ENCODE data around the gene TFAP2C. TPM values are rescaled to one million over a fixed set of nuclear protein-coding genes. Genes with fewer than 3 reads are reported as not detected.

Gene TFAP2C
- total and polyA plus RNA-seq, 2 donors (not counting 3 experiments of a cell fraction or from before 2014, with no cell fraction given), result 0.06 TPM; not detected in 1

DNA sequence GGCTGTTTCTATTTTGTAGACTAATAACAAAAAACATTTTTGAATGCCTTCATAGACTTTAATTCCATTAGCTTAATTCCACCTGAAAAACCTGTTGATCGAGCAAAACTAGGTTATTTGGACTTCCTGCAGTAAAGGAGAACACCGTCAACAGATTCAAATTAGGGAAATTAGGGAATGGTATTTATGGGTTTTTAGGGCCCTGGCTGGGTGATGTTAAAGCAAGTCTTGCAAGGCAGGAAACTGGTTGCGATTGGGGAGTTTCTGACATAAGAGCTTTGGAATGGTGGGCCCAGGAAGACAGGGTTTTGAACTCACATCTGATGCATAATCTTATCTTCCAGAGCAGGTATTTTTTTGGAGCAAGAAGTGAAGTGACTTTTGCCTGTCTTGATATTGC lies 40.1 kb upstream of the TFAP2C start:
- Histone ChIP-seq H3K4me2 (ENCODE audit: insufficient read depth, low read length) (no peak overlapping the region), H3K27me3 (ENCODE audit: control insufficient read depth in 2 of 2, insufficient read depth in 2 of 2, low read length in 2 of 2) (no peaks in the 10 kb centered on the region), H3K9me3 (replicated peaks; ENCODE audit: control insufficient read depth, insufficient read depth, low read length) (no peaks in the 10 kb centered on the region), H3K36me3 (ENCODE audit: control insufficient read depth in 2 of 2, extremely low read depth in 1 of 2, insufficient read depth in 2 of 2, low read length in 2 of 2) (no peaks in the 10 kb centered on the region), H3K9ac (replicated peaks; ENCODE audit: extremely low read depth, insufficient read depth, low read length) (no peak overlapping the region), H3K9me1 (replicated peaks; ENCODE audit: control insufficient read depth, extremely low read depth, insufficient read depth, low read length) (no peaks in the 10 kb centered on the region), H4K20me1 (replicated peaks; ENCODE audit: control insufficient read depth, extremely low read depth, insufficient read depth, low read length) (no peaks in the 10 kb centered on the region), H3K79me2 (ENCODE audit: control insufficient read depth, insufficient read depth, low read length) (no peaks in the 10 kb centered on the region), H3K4me1 (ENCODE audit: control insufficient read depth, extremely low read depth, insufficient read depth, low read length) (no peaks in the 10 kb centered on the region), H3K4me3 (replicated peaks in 1 of 3; ENCODE audit: insufficient read depth in 1 of 3, low read depth in 1 of 3, low read length in 3 of 3) (no peak overlapping the region), H2AFZ (ENCODE audit: low read depth, low read length) (no peak overlapping the region), H3K27ac (ENCODE audit: insufficient read depth, low read depth, low read length) (no peak overlapping the region)
- BruUV-seq (replicated peaks), result no TSS peak
- FAIRE-seq (no peak), DNase-seq (ENCODE audit: low read depth, low spot score) (no peak)
- TF ChIP-seq EZH2 (IDR thresholded peaks at IDR 0.05; ENCODE audit: borderline replicate concordance, low read depth, low read length, severe bottlenecking) (no peak), FOS (IDR thresholded peaks at IDR 0.05; ENCODE audit: borderline replicate concordance, insufficient read depth, low read length) (no peak), GATA2 (IDR thresholded peaks at IDR 0.05; ENCODE audit: insufficient read depth, insufficient read length, low read depth, low read length) (no peak), JUN (IDR thresholded peaks at IDR 0.05; ENCODE audit: borderline replicate concordance, insufficient read depth, insufficient read length, low read depth) (no peak), CTCF (IDR thresholded peaks at IDR 0.05; ENCODE audit: extremely low read depth in 1 of 2, insufficient read depth in 1 of 2, low read depth in 1 of 2, low read length in 2 of 2) (no peak)
- TF ChIP-seq, protein P1, sequence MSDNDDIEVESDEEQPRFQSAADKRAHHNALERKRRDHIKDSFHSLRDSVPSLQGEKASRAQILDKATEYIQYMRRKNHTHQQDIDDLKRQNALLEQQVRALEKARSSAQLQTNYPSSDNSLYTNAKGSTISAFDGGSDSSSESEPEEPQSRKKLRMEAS (IDR thresholded peaks at IDR 0.05; ENCODE audit: insufficient read depth, insufficient read length), result no peak
- intact Hi-C loops (cut with micrococcal nuclease), result no loop called here
- ChIA-PET CTCF (interaction anchor here (1.3 to 1.8 kb wide), 2 partner anchors 11 to 39 kb away, joined by 3 to 4 read pairs; no protein-coding TSS in a partner anchor), POLR2A (no interaction called here)
- dilution Hi-C loops (cut with MboI; ENCODE audit: extremely low pct_ligation_motif_present, low sequenced_read_pairs), result no loop called here

Measured in endothelial cell of umbilical vein (primary cell).